ENCODE measurements around the gene TBCB.
A peak's percentile ranks its signal among the peaks of the same experiment; 100 is the strongest.
"Not testable (repeated sequence)": the region's sequence is repeated elsewhere in the genome, so short reads cannot be mapped to it uniquely, and the experiment has no call there.

Gene TBCB

GRCh38 chr19:36101550-36102327 is 13.5 kb upstream of the TBCB start:
- DNase-seq, result no peak

- no peak for DNase-seq
These were observed 12.1 kb upstream of the TBCB start for GRCh38 chr19:36103040-36103626.

DNA sequence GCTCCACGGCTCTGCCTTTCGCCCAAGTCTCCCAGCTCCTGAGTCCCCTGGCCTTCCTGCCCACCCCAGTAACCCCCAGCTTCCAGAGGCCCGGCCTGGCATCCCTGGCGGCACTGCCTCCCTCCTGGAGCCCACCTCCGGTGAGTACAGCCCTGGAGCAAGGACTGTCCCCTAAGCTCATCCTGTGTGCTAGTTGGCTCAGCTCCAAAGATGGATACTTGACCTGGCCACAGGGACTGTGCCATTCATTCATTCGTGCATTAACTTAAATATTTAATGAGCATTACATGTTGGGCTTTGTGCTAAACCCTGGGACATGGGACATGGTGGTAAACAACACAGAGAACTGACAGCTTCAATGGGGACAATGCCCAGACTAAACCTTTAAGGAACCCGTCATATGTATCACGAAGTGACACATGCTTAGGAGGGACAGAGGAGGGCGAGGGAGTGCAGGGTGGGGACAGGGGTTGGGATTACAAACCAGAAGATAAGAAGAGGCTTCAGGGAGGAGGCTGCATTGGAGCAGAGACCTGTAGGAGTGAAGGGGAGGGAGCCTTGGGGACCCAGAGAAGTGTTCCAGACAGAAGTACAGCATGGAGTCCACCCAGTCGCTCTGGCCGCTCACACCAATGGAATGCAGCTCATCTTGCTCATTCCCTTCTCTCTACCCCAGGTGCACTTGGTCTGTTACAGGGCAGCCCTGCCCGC is 11.3 kb upstream of the TBCB start:
- no peak for DNase-seq

DNA sequence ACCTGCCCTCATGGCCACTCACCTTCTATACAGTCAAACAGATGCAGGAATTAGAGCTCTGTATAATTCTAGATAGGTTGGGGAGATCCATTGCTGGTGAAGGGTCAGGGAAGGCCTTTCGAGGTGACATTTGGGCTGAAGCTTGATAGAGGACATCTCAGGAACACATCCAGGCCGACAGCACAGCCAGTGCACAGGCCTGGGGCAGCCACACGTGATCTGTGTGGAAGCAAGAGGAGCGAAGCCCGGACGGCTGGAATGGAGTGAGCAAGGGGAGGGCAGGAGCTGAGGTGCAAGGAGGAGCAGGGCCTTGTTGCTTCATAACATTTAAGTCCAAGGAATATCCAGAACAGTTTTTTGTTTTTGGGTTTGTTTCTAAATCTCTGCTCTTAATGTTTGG is 8.8 kb upstream of the TBCB start:
- DNase-seq, result no peak

DNA sequence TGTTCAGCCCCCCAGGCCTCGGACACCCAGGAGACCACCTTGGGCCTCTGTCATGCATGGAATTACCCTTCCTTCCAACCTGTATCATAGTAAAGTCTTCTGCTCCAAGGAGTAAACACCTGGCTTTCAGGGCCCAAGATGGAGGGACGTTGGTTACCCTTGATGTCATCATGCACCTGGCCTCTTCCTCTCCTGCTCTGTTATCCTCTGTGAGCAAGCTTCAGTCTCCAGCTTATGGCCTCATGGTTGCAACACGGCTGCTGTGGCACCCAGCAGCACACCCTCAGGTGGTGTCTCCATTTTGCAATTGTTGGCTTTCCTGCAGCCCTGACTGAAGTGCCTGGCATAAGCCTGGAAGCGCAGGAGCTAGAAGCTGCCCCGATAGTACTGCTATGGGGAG is 8.3 kb upstream of the TBCB start:
- no peak for DNase-seq

GRCh38 chr19:36108684-36109083 is 6.6 kb upstream of the TBCB start:
- DNase-seq, result no peak

- no peak for DNase-seq
These were observed 4.6 kb upstream of the TBCB start, which contains the start of gene OVOL3 for GRCh38 chr19:36110487-36111199. TSS of gene OVOL3 (plus strand) at chr19:36111143. CDS start at chr19:36111203, 60 bp downstream.

DNA sequence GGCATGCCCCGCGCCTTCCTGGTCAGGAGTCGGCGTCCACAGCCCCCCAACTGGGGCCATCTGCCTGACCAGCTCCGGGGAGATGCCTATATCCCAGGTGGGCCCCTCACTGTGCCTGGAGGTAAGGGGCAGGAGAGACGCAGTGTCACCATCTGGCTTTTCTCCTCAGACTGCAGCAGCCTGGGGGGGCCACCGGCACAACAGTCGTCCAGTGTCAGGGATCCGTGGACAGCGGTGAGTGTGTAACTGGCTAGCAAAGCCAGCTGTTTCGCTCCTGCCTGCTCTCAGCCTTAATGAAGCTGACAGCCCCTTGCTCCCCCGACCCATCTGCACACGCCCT is 4.1 kb upstream of the TBCB start:
- peak in 1 of 51 donors; percentile 7 for DNase-seq

GRCh38 chr19:36112678-36113077 is 2.6 kb upstream of the TBCB start:
- DNase-seq, result no peak

DNA sequence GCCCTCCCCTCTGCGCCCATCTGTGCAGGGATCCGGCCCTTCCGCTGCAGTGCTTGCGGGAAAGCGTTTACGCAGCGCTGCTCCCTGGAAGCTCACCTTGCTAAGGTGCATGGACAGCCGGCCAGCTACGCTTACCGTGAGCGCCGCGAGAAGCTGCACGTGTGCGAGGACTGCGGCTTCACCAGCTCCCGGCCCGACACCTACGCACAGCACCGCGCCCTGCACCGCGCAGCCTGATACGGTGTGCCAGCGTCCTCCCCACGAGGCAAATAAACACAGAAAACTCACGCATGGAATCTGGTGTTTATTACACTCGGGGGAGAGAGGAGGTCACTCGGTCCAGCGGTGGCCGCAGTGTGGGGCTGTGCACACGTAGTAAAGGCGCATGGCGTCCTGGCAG is 1.8 kb upstream of the TBCB start:
- no peak for DNase-seq

DNA sequence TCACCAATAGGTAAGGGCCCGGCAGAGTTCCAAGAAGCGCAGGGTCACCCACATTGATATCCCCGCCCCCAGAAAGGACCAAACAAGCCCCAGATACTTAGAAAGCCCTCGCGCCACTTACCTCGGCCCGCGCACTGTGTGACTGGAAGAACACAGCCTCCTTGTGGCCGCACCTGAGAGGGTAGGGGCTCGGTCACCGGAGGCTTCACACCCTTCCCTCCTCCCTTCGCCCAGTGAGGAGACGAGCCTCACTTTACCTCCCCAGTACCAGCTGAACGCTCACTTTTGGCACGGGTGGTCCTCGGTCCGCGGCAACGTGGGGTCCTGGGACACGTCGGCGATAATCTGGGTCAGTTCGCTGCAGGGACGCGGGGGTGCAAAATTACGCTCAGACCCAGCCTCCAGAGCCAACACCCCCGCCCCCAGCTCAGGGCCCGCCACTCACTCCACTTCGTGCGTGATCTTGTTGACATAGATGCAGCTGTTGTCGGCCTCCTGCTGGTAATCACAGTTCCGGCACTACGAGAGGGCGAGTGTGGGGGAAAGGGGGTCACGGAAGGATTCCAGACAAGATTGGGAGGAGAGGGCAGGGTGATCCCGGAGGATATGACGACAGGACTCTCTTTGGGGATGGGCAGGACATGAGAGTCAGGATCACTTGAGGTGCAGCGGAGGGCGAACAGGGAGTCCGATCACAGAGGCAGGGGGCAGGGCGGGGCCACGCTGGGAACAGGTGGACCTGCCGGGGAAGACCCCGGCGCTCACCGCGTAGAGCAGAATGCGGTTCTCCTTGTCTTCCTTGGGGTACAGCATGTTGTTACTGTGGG is 1.2 kb upstream of the TBCB start:
- DNase-seq, result peak in 17 of 51 donors; percentile 42 to 77 (median 54)

GRCh38 chr19:36114721-36115452 is 381 bp upstream of the TBCB start, which contains the start of gene POLR2I:
TSS of gene POLR2I (minus strand) at chr19:36114875. CDS start at chr19:36114856, 19 bp downstream.
- DNase-seq, result peak; percentile 90 to 100 (median 99)

DNA sequence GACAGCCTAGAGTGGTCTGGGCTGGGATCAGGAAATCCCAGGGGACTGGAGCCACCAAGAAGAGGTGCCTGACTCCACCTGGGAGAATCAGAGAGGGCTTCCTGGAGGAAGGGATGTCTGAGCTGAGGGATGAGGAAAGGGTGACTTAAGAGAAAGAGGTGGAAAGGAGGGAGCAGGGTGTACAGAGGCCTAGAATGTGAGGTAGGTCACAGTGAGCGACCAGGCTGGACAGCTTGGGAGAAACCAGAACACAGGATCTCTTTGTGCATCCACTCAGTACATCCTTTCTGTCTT is 1.0 kb downstream of the TBCB start:
- no peak for DNase-seq

DNA sequence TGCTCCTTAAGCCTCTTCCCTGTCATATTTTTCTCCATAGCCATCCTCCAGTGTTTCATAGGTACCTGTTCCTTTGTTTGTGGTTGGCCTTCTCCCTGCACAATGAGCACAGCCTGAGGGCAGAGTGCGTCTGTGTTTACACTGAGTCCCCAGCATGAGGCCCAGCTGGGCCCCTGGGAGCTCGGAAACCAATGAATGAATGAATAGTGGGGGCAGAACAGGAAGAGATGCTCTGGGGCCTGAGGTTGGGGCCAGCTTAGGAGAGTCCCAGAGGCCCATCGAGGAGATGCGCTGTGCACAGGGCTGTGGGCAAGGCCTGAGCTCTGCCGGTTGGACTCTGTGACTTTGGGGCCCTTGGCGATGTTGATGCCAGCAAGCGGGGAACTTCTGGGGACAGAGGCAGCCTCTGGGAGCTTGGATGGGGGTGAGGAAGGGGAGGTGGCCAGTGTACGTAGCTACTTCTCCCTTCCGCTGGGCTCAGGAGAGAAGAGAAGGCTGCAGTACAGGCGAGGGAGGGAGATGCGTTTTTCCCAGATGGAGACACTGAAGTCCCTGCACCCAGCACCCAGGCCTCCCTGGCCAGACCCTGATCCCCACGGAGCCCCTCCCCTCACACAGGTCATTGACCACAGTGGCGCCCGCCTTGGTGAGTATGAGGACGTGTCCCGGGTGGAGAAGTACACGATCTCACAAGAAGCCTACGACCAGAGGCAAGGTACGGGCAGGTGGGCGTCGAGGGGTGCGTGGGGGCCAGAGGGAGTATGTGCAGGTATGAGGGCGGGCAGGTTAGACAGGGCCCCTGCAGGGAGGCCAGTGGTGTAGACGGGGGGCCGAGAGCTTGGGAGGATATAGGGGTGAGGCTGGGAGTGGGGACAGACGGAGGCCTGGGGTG is 5.1 kb downstream of the TBCB start:
- DNase-seq, result peak in 1 of 51 donors; percentile 1

- DNase-seq, result no peak
These were observed 5.7 kb downstream of the TBCB start for GRCh38 chr19:36120984-36121358.

DNA sequence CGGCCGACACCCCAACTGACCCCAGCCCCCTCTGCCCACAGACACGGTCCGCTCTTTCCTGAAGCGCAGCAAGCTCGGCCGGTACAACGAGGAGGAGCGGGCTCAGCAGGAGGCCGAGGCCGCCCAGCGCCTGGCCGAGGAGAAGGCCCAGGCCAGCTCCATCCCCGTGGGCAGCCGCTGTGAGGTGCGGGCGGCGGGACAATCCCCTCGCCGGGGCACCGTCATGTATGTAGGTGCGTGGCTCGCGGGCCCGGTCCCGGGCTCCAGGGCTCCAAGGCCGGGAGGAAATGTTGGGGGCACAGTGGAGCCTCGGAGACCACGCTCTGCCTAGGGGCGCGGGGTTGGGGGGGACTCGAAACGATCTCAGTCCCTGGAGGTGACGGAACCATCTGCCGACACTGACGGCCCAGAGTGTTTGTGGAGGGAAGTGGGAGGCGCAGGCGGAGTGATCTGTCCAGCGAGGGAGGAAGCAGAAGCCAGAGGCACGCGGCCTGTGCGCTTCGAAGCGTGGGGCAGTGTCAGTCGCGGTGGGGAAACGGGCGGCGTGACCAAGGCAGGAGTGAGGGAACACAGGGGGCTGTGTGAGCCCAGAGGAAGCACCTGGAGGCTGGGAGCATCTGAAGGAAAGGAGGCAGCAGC is 6.3 kb downstream of the TBCB start:
- peak in 1 of 51 donors; percentile 4 for DNase-seq

- no peak for DNase-seq
These were observed 10.3 kb downstream of the TBCB start for GRCh38 chr19:36125557-36125956.

GRCh38 chr19:36128392-36128736 is 13.1 kb downstream of the TBCB start:
- DNase-seq, result peak in 1 of 51 donors; percentile 37

- DNase-seq, result not testable (repeated sequence)
These were observed 16.0 kb downstream of the TBCB start for GRCh38 chr19:36131221-36131620.
